ENCODE measurements around the gene IFI27L1.
"Not testable (repeated sequence)": the region's sequence is repeated elsewhere in the genome, so short reads cannot be mapped to it uniquely, and the experiment has no call there.

The IFI27L1 gene

DNA sequence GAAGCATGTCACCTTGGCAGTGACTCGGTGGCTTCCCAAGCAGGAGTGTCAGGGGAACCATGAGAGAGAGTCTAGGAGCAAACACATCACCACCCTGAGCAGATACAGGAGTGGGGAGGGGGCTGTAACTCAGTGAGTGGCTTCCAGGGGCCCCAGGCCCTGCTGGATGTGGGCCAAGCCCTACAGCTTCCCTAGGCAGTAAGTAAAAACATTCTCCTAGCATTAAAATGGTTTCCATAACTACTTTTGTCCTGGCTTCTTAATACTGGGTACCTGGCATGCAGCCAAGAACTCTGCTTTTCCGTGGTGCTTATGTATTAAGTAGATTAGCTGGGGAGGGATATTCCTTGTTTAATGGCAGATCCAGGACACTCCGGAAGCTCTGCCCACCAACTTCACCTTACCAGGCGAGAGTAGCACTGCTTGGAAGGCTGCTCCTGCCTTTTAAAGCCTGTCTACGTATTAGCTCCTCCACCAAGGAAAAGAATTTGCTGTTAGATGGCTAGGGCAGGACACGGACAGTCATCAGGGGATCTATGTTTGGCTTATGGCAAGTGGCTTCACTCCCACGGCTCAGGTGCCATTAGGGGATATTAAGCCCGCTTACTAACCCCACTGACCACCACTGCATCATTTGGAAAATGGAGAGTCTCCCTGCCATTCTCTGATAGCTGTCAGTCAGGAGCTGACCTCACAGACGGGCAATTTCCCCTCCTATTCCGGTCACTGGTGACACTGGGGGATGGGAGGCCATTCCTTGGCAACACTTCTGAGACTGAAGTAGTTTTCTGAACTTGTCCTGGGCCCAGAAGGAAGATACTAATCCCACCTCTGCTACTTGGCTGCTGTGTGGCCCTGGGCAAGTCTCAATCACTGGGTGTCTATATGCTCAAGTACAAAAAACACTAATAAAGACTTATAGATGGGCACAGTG lies 32.2 kb upstream of the IFI27L1 start:
- DNase-seq (ENCODE audit: low read depth) = no peak

DNA sequence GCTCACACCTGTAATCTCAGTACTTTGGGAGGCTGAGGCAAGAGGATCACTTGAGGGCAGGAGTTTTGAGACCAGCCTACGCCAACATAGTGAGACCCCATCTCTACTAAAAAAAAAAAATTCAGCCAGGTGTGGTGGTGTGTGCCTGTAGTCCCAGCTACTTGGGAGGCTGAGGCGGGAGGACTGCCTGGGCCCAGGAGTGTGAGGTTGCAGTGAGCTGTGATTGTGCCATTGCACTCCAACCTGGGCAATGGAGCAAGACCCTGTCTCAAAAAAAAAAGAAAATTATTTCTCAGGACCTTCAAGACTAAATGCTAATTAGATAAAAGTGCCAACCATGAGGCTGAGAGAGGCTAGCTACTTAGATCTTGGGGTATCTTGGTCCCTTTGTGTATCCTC lies 31.5 kb upstream of the IFI27L1 start:
- DNase-seq (ENCODE audit: low read depth) = no peak

DNA sequence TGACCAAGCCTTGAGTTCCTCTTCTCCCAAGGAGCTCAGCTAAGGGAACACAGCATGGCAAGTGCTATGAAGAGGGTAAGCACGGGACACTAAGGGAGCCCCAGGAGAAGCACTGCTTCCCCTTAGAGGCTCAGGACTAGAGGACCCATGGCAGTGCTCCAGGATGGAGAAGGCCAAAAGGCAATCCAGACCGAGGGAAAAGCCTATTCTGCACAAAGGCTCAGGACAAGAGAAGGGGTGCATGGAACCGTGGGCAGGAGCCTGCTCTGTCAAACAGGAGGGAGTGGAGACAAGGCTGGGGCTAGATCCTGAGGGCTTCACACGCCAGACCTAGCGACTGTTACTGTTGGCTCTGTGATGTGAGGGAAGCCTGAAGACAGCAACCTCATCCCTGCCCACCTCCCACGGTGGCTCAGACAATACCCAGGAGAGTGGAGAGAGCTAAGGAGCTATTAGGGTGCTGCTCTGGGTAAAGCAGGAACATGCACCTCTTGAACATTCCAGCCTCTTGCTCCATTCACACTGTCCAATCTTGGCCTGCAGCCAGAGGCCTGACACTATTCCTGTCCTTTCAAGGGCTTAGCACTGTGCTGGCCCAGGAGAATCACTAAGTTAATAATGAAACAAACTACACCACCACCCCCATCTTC lies 30.8 kb upstream of the IFI27L1 start:
- DNase-seq (ENCODE audit: low read depth) = no peak

DNA sequence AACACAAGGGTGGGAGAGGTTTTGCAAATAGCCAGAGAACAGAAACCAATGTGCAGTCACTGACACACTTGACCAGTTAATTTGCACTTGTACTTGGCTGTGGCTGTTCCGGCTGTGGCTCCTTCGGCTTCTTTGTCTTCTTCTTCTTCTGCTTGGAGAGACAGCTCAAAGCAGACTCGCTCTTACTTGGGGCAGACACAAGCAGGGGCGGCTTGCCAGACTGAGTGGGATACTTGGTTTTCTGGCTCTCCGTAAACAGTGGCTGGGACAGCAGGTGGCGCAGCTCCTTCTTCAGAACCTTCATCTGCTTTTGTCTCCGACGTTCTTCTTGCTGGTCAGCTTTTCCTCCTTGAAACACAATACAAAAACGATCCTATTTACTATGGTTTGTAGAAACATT lies 30.0 kb upstream of the IFI27L1 start:
- DNase-seq (ENCODE audit: low read depth) = no peak

DNA sequence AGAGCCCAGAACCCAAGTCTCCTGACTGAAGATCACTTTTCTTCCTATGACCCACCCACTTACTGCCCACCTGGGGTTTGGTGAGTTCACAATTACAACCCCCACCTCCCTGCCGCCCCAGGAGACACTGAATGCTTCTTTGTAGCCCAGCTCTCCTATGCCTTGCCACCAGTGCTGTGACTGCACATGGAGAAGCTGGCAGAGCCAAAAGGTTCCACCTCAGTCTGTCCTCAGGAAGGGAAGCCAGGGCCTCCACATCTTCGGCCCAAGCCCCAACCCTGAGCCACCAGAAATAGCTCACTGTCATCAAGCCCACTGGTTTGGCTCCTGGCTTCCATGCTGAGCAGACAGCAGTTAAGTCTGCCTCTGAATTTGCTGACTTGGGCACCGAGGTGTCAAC lies 29.3 kb upstream of the IFI27L1 start:
- DNase-seq (ENCODE audit: low read depth) = no peak

DNA sequence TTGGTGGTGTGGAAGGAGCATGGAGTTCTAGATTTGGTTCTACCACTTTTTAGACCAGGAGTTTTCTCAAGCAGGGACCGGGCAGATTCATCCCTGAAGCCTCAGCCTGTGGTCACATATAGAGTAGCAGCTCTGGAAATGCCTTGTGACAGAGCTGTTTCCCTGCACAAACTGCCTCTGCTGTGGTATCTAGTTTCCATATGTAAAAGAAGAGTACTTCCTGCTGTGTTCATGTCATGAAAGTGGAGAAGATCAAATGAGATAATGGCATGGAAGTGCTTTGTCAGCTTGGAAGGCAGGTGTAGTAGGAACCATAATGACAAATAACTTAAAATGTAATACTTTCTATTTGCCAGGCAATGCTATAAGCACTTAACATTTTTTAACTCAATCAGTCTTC lies 28.9 kb upstream of the IFI27L1 start:
- no peak for DNase-seq (ENCODE audit: low read depth)

DNA sequence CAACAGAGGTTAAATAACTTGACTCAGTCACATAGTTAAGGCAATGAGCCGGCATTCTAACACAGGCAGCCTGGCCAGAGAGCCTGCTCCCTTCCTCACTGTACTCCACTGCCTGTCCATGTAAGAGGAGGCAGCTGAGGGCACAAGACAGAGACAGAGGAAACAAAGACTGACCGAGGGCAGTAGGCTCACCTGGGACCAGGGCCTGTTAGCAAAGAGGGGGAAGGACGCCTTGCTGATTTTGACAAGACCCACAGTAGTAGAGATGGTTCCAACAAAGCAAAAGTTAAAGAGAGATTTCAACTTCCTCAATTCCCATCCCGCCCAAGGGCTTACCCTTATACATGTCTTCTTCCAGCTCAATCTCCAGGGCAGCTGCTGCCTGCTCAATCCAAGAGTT lies 28.4 kb upstream of the IFI27L1 start:
- DNase-seq (ENCODE audit: low read depth) = no peak

DNA sequence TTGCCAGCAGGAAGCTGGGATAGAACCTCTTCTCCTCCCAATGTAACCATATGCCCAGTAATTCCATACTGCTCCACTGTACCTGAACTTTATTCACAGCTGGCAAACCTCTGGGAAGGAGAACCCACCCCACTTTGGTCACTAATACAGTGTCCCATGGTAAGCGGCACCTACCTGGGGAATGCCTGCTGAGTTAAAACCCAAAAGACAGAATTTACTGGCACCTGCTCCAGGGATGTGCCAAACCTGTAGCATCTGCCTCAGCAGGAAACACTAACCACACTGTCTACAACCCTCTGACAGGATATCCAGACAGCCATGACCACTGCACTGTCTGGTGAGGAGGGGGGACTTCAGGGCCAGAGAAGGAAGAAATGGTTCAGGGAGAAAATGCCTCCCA lies 26.7 kb upstream of the IFI27L1 start:
- DNase-seq (ENCODE audit: low read depth) = no peak

DNA sequence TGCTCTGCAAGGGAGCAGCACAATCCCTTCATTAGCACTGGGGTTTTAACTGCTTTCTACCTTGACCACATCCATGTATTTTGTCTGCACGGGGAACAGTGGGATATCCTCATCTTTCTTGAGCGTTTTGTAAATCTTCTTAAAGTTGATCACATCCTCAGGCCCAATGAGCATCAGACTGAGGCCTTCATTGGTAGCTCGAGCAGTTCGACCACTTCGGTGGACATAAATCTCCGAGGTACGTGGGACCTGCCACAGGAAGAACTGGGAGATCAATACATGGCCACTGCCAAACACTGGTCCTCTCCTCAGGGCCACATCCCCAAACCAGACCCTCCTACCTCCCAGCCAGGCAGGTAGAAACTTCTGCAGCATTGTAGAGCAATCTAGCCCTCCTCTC lies 26.2 kb upstream of the IFI27L1 start:
- no peak for DNase-seq (ENCODE audit: low read depth)

DNA sequence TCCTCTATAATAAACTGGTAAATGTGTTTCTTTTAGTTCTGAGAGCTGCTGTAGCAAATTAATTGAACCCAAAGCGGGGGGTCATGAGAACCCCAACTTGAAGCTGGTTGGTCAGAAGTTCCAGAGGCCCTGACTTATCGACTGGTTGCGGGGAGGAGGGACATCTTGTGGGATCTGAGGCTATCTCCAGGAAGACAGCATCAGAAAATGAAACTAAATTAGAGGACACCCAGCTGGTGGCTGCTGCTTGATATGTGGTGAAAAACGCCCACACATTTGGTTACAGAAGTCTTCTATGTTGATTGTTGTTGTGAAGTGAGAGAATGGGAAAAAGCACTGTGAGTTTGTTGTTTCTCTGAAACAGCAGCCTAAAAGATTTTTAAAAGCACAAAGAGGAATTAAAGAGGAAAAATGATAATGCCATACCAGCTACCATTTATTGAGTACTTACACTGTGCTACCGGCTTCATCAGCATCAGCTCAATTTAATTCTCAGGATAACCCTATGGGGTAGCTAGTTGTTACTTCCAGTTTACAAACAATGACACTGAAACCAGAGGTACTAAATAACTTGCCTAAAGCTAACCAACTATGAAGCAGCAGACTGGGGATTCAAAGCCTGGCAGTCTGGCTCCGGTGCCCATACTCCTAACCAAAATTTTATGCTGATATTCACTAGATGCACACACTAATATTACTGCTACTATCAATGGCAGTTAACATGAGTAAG lies 24.4 kb upstream of the IFI27L1 start:
- DNase-seq (ENCODE audit: low read depth) = no peak

DNA sequence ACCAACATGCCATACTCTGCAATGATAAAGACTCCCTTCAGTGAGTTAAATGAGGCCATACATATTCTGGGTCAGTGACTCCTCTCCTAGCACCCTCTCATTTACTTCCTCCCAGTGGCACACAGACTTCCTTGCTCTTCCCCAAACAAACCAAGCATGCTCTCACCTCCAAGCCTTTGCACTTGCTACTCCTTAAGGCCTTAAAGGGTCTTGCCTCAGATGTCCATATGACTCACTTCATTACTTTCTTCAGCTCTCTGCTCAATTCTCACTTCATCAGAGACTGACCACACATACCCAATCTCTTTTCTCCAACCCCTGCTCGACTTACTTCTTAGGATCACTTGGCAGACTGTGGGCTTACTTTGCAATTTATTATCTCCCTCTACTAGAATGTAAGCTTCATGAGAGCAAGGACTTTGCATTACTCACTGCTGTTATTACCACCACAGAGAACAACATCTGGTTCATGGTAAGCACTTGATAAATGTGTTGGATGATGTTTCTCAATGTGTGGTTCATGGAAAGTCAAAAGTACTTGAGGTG lies 22.9 kb upstream of the IFI27L1 start:
- DNase-seq (ENCODE audit: low read depth) = no peak

DNA sequence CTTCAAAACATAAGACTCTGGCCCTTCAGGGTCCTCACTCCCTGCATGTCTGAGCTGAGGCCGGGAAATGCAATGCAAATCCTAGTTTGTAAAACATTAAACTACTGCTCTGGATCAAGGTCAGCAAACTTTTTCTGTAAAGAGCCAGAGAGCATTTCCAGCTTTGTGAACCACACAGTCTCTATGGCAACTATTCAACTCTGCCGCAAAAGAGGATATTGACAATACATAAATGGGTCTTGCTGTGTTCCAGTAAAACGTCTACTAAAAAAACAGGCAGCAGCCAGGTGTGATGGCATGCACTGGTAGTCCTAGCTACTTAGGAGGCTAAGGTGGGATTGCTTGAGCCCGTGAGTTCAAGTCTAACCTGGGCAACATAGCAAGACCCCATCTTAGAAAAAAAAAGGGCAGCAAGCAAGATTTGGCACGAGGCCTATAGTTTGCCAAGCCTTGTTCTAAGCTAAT lies 22.4 kb upstream of the IFI27L1 start:
- no peak for DNase-seq (ENCODE audit: low read depth)

DNA sequence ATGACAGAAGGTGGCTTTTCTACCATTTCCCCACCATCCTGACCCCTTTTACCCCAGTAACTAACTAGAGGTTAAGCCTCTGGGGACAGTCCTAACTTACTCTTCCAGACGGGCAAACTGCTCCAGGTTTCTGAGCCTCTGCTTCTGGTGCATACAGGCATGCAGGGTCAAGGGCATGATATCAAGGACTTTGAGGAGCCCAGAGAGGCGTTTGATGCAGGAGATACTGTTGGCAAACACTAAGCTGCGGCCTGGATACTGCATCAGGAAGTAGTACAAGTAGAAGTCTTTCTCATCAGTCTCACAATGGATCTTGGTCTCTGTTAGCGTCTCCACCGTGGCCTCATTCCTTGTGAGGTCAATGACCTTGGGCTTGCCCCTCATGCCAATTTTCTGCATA lies 21.1 kb upstream of the IFI27L1 start:
- DNase-seq (ENCODE audit: low read depth) = no peak

DNA sequence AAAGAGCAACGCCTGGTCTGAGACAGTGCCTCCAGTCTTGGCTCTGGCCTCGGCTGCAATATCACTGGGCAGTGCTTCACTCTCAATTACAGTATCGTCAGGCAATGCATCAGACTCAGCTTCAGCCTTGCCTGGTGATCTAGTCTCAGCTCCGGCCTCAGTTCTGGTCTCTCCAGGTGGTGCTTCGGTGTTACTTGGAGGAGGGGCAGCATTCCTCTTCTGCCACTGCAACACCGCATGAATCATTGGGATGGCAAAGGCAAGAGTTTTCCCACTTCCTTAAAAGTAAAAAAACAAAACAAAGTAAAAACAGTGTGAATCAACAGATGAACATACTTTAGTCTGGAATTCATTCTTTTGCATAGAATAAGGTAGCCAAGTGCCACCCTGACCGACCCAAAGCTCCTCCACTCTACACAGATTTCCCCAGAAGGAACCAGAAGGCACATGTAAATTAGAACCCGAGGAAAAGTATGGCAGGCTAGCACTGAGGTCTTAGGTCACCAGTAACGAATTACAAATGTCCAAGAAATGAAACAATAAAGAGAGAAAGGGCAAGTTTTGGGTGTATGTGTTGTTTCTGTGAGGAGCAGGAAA lies 18.7 kb upstream of the IFI27L1 start:
- DNase-seq (ENCODE audit: low read depth) = no peak

DNA sequence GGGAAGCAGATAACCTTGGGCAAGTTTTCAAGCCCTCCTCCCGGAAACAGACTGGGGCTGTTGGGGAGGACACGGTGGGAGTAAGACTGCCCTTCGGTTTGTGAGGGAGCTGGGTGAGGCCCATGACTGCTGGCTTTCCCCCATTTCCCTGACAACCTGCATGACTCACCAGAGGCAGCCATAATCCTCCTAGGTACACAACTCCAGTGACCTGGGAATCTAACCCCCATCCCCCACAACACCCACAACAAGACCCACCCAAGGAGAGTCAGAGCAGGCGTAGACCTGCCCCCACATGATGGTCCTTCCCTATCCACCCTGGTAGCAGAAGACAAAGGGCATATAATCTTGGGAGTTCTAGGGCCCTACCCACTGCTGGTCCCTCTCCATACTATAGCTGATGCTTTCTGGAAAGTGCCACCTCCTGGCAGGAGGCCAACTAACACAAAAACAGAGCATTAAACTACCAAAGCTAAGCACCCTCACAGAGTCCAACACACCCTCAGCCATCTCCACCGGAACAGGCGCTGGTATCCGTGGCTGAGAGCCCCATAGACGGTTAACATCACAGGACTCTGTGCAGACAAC lies 14.9 kb upstream of the IFI27L1 start:
- no peak for DNase-seq (ENCODE audit: low read depth)

DNA sequence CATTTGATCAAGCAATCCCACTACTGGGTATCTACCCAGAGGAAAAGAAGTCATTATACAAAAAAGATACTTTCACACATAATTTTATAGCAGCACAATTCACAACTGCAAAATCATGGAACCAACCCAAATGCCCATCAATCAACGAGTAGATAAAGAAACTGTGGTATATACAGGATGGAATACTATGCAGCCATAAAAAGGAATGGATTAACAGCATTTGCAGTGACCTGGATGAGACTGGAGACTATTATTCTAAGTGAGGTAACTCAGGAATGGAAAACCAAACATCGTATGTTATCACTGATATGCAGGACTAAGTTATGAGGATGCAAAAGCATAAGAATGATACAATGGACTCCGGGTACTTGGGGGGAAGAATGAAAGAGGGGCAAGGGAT lies 9.0 kb upstream of the IFI27L1 start:
- DNase-seq (ENCODE audit: low read depth) = not testable (repeated sequence)

DNA sequence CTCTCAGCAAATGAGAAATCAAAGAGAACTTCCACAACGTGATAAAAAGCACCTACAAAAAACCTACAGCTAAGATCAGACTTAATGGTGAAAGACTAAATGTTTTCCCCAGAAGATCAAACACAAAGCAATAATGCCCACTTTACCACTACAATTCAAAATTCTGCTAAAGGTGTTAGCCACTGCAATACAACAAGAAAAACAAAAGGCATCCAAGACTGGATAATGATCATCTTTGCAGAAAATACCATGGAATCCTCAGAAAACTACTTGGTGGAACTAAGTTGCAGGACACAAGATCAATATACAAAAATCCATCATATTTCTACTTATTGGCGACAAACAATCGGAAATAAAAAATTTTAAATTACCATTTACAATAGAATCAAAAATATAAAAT lies 6.6 kb upstream of the IFI27L1 start:
- DNase-seq (ENCODE audit: low read depth) = no peak

DNA sequence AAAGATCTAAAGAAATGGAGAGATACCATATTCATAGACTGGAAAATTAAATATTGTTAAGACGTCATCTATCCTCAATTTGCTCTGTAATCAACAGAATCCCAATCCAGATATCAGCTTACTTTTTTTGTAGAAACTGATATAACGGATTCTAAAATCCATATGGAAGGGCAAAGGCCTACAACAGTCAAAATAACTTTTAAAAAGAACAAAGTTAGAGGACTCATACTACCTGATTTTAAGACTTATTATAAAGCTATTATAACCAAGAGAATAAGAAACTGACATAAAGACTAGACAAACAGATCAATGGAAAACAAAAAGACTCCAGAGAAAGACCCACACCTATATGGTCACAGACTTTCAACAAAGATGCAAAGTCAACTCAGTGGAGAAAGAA lies 6.1 kb upstream of the IFI27L1 start:
- no peak for DNase-seq (ENCODE audit: low read depth)

DNA sequence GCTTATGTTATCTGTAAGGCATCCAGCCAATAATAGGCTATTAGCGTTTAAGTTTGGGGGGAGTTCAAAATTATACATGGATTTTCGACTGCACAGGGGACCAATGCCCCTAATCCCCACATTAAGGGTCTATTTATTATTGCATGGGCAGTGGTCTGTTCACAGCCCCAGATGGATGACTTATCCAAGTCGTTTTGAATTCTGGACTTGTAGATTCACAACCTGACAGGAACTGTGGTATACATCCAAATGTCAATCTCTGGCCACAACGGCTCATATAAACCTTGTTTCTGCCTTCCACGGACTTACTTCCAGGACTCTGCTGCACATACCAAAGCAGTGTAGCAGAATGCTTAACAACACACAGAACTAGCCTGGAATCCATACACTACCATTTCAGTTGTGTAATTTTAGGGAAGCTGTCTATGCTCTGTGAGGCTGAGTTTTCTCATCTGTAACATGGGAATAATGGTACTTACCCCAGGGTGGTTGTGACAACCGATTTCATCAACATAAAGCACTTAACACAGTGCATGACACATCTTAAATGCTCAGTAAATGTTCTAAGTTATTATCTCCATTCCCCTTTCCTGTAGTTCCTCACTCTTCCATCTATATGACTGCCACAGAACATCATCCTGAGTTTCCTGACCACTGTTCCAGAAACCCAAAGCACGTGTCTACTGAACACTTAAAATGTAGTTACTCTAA lies 3.8 kb upstream of the IFI27L1 start:
- DNase-seq (ENCODE audit: low read depth) = no peak

DNA sequence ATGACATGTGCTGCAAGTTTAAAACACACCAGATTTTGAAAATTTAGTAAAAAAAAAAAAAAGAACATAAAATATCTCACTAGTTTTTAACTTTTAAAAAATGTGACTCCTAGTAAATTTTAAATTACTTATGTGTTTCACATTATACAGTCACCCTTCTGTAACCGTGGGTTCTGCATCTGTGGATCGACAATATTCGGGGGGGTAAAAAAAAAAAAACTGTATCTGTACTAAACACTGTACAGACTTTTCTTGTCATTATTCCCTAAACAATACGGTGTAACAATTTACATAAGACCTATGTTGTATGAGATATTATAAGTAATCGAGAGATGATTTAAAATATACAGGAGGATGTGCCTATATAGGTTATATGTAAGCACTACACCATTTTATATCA lies 3.3 kb upstream of the IFI27L1 start:
- no peak for DNase-seq (ENCODE audit: low read depth)

Measured in activated T-helper 9 cell treated with anti-CD3 and anti-CD28 coated beads, Interleukin-2, amount 50 U/mL, for 16 hours (primary cell).